HepG2 (cell line): ENCODE data around the gene ITLN1. TPM values are rescaled to one million over a fixed set of nuclear protein-coding genes. Genes with fewer than 3 reads are reported as not detected.

Source experiments
- ARNTL ChIP-seq: sonication (generic); formaldehyde crosslinking; IDR thresholded peaks from 2 replicates; pipeline ENCODE4 v1.4.0; 2020; ENCODE audit warnings: mild to moderate bottlenecking, missing genetic modification reagents
- CTCF ChIP-seq: sonication (generic); formaldehyde crosslinking; IDR thresholded peaks from 2 replicates; pipeline ENCODE4 v1.5.0; 2020; ENCODE audit warnings: mild to moderate bottlenecking, missing genetic modification reagents, moderate library complexity
- FOSL2 ChIP-seq: sonication (generic); formaldehyde crosslinking; IDR thresholded peaks from 2 replicates; pipeline ENCODE4 v1.4.0; 2020; ENCODE audit warnings: missing genetic modification reagents
- NFKB2 ChIP-seq: sonication (generic); formaldehyde crosslinking; IDR thresholded peaks from 2 replicates; pipeline ENCODE4 v1.4.0; 2020; ENCODE audit warnings: missing genetic modification reagents, borderline replicate concordance
- NFYC ChIP-seq: IDR thresholded peaks from 2 replicates; pipeline ENCODE4 v1.6.1; 2016; ENCODE audit warnings: missing genetic modification reagents, missing compliant biosample characterization
- PAXIP1 ChIP-seq: sonication (generic); formaldehyde crosslinking; conservative IDR thresholded peaks from 2 replicates; pipeline ENCODE4 v1.4.0; 2020; ENCODE audit warnings: mild to moderate bottlenecking, missing genetic modification reagents, moderate library complexity
- RBM39 ChIP-seq: fragments of 200-400 bp; formaldehyde crosslinking; IDR thresholded peaks from one replicate; pipeline ENCODE4 v1.6.1; 2018; ENCODE audit warnings: antibody characterized with exemption, mild to moderate bottlenecking, low read depth, low read length; ENCODE audit not compliant: poor library complexity, severe bottlenecking
- SMC3 ChIP-seq: IDR thresholded peaks from 2 replicates; pipeline ENCODE4 v1.6.1; 2011; ENCODE audit warnings: low read length, improper control_type of control experiment
- TEAD3 ChIP-seq: optimal IDR thresholded peaks from 2 replicates; pipeline ENCODE3; 2016; ENCODE audit warnings: borderline replicate concordance
- TRIM24 ChIP-seq: sonication (generic); formaldehyde crosslinking; IDR thresholded peaks from 2 replicates; pipeline ENCODE4 v1.8.0; 2022; ENCODE audit warnings: mild to moderate bottlenecking, missing genetic modification reagents
- USF2 ChIP-seq, 2 experiments: sonication (generic) in 1 of 2; formaldehyde crosslinking in 1 of 2; IDR thresholded peaks; 2 replicates each; pipeline versions ENCODE4 v1.5.1 to v1.6.1; 2011 to 2020; ENCODE audit warnings: borderline replicate concordance in 1 of 2, low read depth in 1 of 2, low read length in 1 of 2, mild to moderate bottlenecking in 1 of 2, missing genetic modification reagents in 1 of 2, moderate library complexity in 1 of 2
- ZNF484 ChIP-seq: sonication (generic); formaldehyde crosslinking; IDR thresholded peaks from 2 replicates; pipeline ENCODE4 v1.5.1; 2020; ENCODE audit warnings: mild to moderate bottlenecking, low read depth, missing genetic modification reagents, borderline replicate concordance
- ZNF564 ChIP-seq: sonication (generic); formaldehyde crosslinking; IDR thresholded peaks from 2 replicates; pipeline ENCODE4 v1.8.1; 2023; ENCODE audit warnings: mild to moderate bottlenecking, missing genetic modification reagents
- ZNF768 ChIP-seq: sonication (generic); formaldehyde crosslinking; IDR thresholded peaks from 2 replicates; pipeline ENCODE4 v1.4.0; 2020; ENCODE audit warnings: missing genetic modification reagents
- ZSCAN31 ChIP-seq: sonication (generic); formaldehyde crosslinking; IDR thresholded peaks from 2 replicates; pipeline ENCODE4 v1.5.0; 2020; ENCODE audit warnings: low read depth, mild to moderate bottlenecking, missing genetic modification reagents
- polyA plus RNA-seq, 8 experiments: library from polyadenylated mRNA; depleted of rRNA in 3 of 8; stranded (reverse) in 7 of 8; unstranded in 1 of 8; fragments of >200 nt; fragmentation: Illumina TruSeq in 4 of 8; extraction: Trizol in 4 of 8; gene quantifications; 2 replicates each; pipeline versions ENCODE4 v1.2.1 to v1.2.3, GENCODE V29; 2011 to 2016; ENCODE audit warnings: low read depth in 4 of 8, missing spikeins in 1 of 8, mixed read lengths in 1 of 8; ENCODE audit not compliant: insufficient read depth in 1 of 8
- total RNA-seq, 5 experiments: library from RNA; depleted of rRNA; stranded (reverse); fragments of >200 nt; fragmentation: Illumina TruSeq; extraction: Trizol; gene quantifications; 2 replicates each; pipeline ENCODE4 v1.2.3, GENCODE V29; 2016; ENCODE audit warnings: low read depth in 1 of 5

ITLN1 gene
- total and polyA plus RNA-seq, 2 of the 13 experiments (the other 11 are each of a cell fraction or from before 2014, with no cell fraction given) = not detected

- TF ChIP-seq CTCF (peak; percentile 47), USF2 (IDR thresholded peaks at IDR 0.05; ENCODE audit: low read depth, low read length) (no peak), USF2 (CRISPR knock-in tag; IDR thresholded peaks at IDR 0.05; ENCODE audit: borderline replicate concordance) (no peak), ZNF564 (no peak), ZNF768 (CRISPR knock-in tag) (peak; percentile 69; the same call in 1 of the 2 replicates), TEAD3 (CRISPR knock-in tag) (peak; percentile 43), SMC3 (peak; percentile 37; the same call in 1 of the 2 replicates), RBM39 (no peak), ARNTL (CRISPR knock-in tag) (no peak), ZSCAN31 (CRISPR knock-in tag) (no peak), PAXIP1 (CRISPR knock-in tag) (no peak), NFYC (CRISPR knock-in tag) (no peak), FOSL2 (CRISPR knock-in tag) (peak; percentile 64), NFKB2 (CRISPR knock-in tag) (no peak), TRIM24 (no peak), ZNF484 (no peak)
Measured at GRCh38 chr1:160884579-160884978, 401 bp downstream of the ITLN1 start (continued).
